Activated CD4-positive, alpha-beta T cell treated with anti-CD3 and anti-CD28 coated beads, Interleukin-2, amount 10 ng/mL, durations not matched to agents 7 days and 5 days (primary cell): ENCODE measurements around the gene VGF. TPM values are rescaled to one million over a fixed set of nuclear protein-coding genes. Genes with fewer than 3 reads are reported as not detected.
A peak's percentile ranks its signal among the peaks of the same experiment; 100 is the strongest.

Experiments
- CTCF ChIA-PET: fragments of 350-600 bp; sonication (Branson Sonifier 250); formaldehyde crosslinking; loops from one replicate; lab custom pipeline; 2021; ENCODE audit warnings: antibody characterized with exemption; lab: Charles Lee
- POLR2A ChIA-PET: fragments of 350-600 bp; sonication (Branson Sonifier 250); formaldehyde crosslinking; loops from one replicate; lab custom pipeline; 2021; ENCODE audit warnings: antibody characterized with exemption; lab: Charles Lee
- DNase-seq: peaks from one replicate; pipeline ENCODE4 v3.0.0-alpha.2; 2020
- H3K27ac Mint-ChIP-seq: one replicate; pipeline ENCODE4 v1.8.0; 2021; ENCODE audit warnings: mild to moderate bottlenecking, moderate library complexity, mixed read lengths
- H3K27me3 Mint-ChIP-seq: one replicate; pipeline ENCODE4 v1.8.0; 2021; ENCODE audit warnings: mixed read lengths
- H3K36me3 Mint-ChIP-seq: one replicate; pipeline ENCODE4 v1.8.0; 2021; ENCODE audit warnings: low read depth, mixed read lengths
- H3K4me1 Mint-ChIP-seq: one replicate; pipeline ENCODE4 v1.8.0; 2021; ENCODE audit warnings: mixed read lengths
- H3K4me3 Mint-ChIP-seq: one replicate; pipeline ENCODE4 v1.8.0; 2021; ENCODE audit warnings: mild to moderate bottlenecking, moderate library complexity, mixed read lengths
- H3K9me3 Mint-ChIP-seq: one replicate; pipeline ENCODE4 v1.8.0; 2021; ENCODE audit warnings: mixed read lengths
- total RNA-seq, 2 experiments: library from RNA; stranded (reverse); gene quantifications; one replicate each; pipeline ENCODE4 v1.2.3, GENCODE V29; 2021

The VGF gene
- total RNA-seq, 2 experiments from 2014 or later: 0.15 to 0.22 TPM

DNA sequence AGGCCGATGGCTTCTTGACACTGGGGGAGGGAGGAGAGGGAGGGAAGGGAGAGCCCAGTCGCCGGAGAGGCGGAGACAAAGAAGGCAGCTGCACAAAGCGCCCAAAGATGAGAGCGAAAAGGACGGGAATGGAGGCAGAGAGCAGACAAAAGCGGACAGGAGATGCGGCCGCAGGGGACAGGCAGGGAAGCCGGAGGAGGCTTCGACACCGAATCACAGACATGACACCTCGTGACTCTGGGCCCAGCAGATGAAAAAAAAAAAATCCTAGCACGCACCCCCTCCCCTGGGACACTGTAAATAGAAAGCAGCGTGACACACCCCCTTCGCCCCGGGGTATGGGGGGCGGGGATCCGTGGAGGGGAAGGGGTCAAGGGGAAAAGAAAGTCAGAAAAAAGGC is 13.7 kb upstream of the VGF start:
- H3K4me3 Mint-ChIP-seq: no peak overlapping the region
- CTCF ChIA-PET: interaction anchor here (0.6 kb wide), 1 partner anchor 44 kb away, joined by 3 read pairs; no protein-coding TSS in a partner anchor
- no peak for DNase-seq

DNA sequence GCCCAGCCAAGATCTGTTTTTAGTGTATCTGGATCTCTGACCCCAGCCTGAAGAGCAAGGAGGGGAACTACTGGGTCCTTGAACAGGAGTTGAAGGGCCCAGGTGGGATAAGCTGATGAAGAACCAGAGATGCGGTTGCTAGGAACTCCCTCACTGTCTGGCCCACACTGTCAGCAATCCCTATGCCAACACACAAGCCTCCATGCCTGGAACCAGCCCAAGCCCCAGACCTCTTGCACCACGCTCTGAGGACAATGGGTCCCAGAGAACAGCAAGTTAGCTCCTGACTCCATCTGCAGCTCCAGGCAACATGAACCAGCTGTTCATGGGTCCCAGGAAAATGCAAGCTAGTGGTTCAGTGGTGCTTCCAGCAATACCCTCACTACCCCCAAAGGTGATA is 12.3 kb upstream of the VGF start:
- no peaks in the 10 kb centered on the region for H3K36me3 Mint-ChIP-seq
- DNase-seq: no peak
- ChIA-PET POLR2A (no interaction called here), CTCF (interaction anchor here (0.9 to 3.1 kb wide), 2 partner anchors 20 to 34 kb away, joined by 4 to 10 read pairs; no protein-coding TSS in a partner anchor)
- H3K9me3 Mint-ChIP-seq: no peaks in the 10 kb centered on the region
- H3K4me3 Mint-ChIP-seq: no peak overlapping the region
- peaks cover 81% of the 10 kb centered on the region for H3K27me3 Mint-ChIP-seq
- H3K4me1 Mint-ChIP-seq: peaks cover 20% of the 10 kb centered on the region
- H3K27ac Mint-ChIP-seq: no peak overlapping the region

More for the DNA sequence above, 13.7 kb upstream of the VGF start:
- POLR2A ChIA-PET: no interaction called here
- Mint-ChIP-seq H3K9me3 (no peaks in the 10 kb centered on the region), H3K36me3 (no peaks in the 10 kb centered on the region), H3K27ac (peak overlapping the region; percentile 50), H3K4me1 (peaks cover 13% of the 10 kb centered on the region), H3K27me3 (peaks cover 70% of the 10 kb centered on the region)

DNA sequence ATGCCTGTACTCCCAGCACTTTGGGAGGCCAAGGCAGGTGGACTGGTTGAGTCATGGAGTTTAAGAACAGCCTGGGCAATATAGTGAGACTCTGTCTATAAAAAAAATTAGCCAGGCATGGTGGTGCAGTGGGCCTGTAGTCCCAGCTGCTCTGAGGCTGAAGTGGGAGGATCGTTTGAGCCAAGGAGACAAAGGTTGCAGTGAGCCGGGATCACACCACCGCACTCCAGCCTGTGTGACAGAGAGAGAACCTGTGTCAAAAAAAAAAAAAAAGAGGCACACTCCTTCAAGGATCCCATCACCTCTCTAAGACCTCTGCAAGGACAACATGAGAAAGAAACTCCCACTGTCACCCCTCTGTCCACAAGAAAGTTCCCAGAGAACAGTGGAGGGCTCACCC is 10.3 kb upstream of the VGF start:
- CTCF ChIA-PET: interaction anchor here (3.1 to 3.6 kb wide), 2 partner anchors 10 to 32 kb away, joined by 10 to 13 read pairs; partner anchors contain the start of gene VGF
- DNase-seq: no peak
- Mint-ChIP-seq H3K4me3 (no peak overlapping the region), H3K4me1 (peaks cover 29% of the 10 kb centered on the region), H3K27me3 (peaks cover 83% of the 10 kb centered on the region), H3K9me3 (no peaks in the 10 kb centered on the region), H3K36me3 (no peaks in the 10 kb centered on the region), H3K27ac (no peak overlapping the region)
- POLR2A ChIA-PET: no interaction called here

DNA sequence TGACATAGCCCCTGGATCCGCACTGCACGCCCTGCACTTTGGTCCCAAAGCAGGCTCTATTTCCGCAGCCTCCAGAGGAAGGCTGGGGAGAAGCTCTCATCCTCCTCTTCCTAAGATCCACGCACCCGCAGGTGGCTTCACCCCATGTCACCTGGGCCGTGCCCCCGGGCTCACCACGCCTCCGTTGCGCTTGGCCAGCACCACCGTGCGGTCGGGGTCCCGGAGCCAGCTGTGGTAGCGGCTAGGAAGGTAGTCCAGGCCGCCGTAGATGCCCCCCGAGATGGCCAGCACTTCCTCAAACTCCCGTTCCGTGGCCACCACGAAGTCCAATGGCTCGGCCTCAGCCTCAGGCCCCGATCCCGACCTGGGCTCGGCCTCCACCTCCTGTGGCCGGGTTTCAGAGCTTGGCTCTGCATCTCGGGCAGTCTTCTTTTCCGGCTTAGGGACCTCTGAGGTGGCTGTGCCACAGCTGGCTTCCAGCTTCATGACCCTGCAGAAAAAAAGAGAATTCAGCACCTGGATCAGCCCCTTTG is 9.0 kb upstream of the VGF start:
- H3K27ac Mint-ChIP-seq: no peak overlapping the region
- H3K27me3 Mint-ChIP-seq: peaks cover 90% of the 10 kb centered on the region
- peak overlapping the region; percentile 59 for H3K4me3 Mint-ChIP-seq
- H3K9me3 Mint-ChIP-seq: no peaks in the 10 kb centered on the region
- H3K36me3 Mint-ChIP-seq: no peaks in the 10 kb centered on the region
- CTCF ChIA-PET: interaction anchor here (0.6 to 3.6 kb wide), 9 partner anchors 8 to 671 kb away, joined by 3 to 15 read pairs (median 4); partner anchors contain the start of gene VGF
- POLR2A ChIA-PET: no interaction called here
- no peak for DNase-seq
- H3K4me1 Mint-ChIP-seq: peaks cover 40% of the 10 kb centered on the region

DNA sequence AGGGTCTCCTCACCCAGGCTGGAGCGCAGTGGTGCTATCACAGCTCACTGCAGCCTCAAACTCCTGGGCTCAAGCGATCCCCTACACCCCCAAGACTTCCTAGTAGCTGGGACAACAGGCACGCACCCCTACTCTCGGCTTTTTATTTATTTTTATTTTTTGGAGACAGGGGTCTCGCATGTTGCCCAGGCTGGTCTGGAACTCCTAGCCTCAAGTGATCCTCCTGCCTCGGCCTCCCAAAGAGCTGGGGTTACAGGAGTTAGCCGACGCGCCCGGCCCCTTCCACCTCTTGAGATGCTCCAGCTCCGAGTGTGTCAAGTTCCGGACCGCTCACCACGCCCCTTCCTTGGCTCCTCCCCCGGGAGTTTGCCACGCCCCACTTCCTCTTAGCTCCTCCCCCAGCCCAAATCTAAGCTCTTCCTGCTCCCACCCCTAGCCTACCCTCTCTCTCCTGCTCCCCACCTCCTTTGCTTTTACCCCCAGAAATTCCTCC is 8.4 kb upstream of the VGF start:
- Mint-ChIP-seq H3K36me3 (no peaks in the 10 kb centered on the region), H3K27ac (peak overlapping the region; percentile 9), H3K4me3 (peak overlapping the region; percentile 59), H3K9me3 (no peaks in the 10 kb centered on the region), H3K4me1 (peaks cover 41% of the 10 kb centered on the region), H3K27me3 (peaks cover 89% of the 10 kb centered on the region)
- CTCF ChIA-PET: interaction anchor here (0.6 to 3.6 kb wide), 10 partner anchors 9 to 670 kb away, joined by 3 to 15 read pairs (median 4); partner anchors contain the start of gene VGF
- POLR2A ChIA-PET: no interaction called here
- DNase-seq: peak; percentile 69

DNA sequence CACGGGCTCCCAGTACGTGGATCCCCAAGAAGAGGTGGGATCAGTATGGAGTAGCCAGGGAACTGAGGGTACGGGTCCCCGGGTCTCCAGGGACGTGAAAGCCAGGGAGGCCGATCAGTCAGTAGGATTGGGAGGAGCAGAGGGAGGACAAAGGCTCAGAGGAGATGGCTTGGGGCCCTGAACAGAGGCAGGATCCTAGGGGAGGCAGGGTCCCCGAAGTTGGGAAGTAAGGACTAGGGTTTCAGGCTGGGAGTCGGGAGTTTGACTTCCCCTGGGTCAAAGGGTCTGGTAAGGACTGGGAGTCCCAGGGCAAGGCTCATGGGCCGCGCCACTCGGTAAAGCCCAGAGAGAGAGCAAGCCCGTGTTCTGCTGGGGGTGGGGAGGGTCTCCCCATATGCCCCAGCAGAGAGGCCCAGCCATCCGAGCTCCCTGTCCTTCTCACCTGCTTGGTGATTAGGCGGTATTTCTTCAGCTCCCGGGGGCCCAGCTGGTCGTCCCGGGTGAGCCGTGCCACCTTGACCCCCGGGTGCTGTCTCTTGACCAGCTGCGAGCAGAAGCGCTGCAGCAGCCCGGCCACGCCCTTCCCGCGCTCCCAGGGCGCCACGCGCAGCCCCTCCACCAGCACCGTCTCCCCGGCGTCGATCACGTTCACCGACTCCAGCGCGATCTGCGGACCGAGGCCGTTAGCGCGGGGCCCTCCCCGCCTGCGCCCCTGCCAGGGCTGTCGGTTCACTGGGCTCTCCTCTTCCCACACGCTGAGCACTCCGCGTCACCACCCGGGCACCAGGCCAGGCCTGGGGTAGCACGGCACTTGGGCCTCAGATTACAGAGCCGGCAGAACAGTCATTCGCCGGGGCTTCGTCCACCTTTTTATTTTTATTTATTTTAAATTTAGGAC is 7.7 kb upstream of the VGF start:
- ChIA-PET CTCF (interaction anchor here (0.7 to 3.6 kb wide), 9 partner anchors 8 to 468 kb away, joined by 3 to 15 read pairs (median 3); partner anchors contain the start of genes AP1S1 and VGF), POLR2A (no interaction called here)
- Mint-ChIP-seq H3K4me3 (no peak overlapping the region), H3K36me3 (no peaks in the 10 kb centered on the region), H3K27ac (peak overlapping the region; percentile 79), H3K9me3 (no peaks in the 10 kb centered on the region), H3K27me3 (peaks cover 88% of the 10 kb centered on the region), H3K4me1 (peaks cover 44% of the 10 kb centered on the region)
- DNase-seq: no peak

DNA sequence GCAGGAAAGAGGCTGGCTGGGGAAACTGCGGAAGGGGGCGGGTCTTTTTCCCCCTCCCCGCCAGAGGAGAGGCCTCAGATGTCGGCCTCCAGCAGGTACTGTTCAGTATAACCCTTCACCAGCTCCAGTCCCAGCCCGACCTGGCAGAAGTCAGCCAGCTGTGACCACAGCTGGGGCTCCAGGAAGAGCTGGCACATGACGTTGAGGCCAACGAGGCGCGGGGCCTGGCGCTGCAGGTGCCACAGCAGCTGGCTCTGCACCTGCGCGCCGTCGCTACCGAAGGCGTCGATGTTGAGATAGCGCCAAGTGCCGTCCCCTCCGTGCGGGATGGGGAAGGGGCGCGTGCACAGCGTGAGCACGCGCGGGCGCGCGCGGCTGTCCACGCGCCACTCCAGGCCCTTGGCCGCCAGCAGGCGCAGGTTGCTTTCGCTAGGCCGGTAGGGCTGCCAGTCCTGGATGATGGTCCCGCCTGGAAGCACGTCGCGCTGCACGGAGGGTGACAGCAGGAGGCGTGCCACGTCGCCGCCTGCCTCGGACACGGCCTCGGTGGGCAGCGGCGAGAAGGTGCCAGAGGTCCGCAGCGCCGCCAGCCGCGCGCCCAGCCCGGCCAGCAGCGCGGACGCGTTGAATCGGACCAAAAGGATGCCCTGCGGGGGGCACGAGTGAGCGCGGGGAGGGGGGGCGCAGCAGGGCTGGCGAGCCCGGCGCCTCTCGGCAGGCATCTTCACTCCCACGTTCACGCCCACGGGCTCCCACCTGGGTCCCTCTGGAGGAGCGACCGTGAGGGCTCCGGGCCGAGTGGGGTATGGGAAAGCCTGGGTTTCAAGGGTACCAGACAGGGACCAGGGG is 6.9 kb upstream of the VGF start:
- H3K27ac Mint-ChIP-seq: peak overlapping the region; percentile 79
- ChIA-PET CTCF (interaction anchor here (0.6 to 3.0 kb wide), 6 partner anchors 11 to 47 kb away, joined by 3 to 23 read pairs (median 8); partner anchors contain the start of gene AP1S1), POLR2A (no interaction called here)
- H3K4me3 Mint-ChIP-seq: no peak overlapping the region
- no peaks in the 10 kb centered on the region for H3K9me3 Mint-ChIP-seq
- peaks cover 88% of the 10 kb centered on the region for H3K27me3 Mint-ChIP-seq
- peaks cover 44% of the 10 kb centered on the region for H3K4me1 Mint-ChIP-seq
- DNase-seq: no peak
- H3K36me3 Mint-ChIP-seq: no peaks in the 10 kb centered on the region

DNA sequence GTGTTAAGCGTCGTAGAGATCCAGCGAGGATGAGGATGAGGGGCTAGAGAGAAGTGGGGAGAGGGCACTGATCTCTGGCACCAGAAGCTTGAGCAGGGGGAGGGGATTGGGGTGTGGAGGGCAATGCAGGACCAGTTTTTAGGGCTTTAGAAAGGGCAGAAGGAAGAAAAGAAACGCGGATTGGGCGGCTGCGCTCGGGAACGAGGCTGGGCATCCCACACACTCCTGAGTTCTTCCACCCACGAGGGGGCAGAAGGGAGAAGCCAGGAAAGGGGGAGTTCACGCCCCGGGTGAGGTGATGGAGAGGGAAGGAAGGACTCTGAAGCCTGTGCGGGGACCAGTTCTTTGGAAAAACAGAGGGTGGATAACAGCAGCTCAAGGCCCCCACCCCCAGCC is 6.1 kb upstream of the VGF start:
- H3K4me3 Mint-ChIP-seq: peak overlapping the region; percentile 37
- no peak for DNase-seq
- ChIA-PET CTCF (interaction anchor here (0.6 to 3.0 kb wide), 5 partner anchors 11 to 48 kb away, joined by 3 to 23 read pairs (median 6); no protein-coding TSS in a partner anchor), POLR2A (no interaction called here)
- peak overlapping the region; percentile 66 for H3K27ac Mint-ChIP-seq
- H3K9me3 Mint-ChIP-seq: no peaks in the 10 kb centered on the region
- H3K27me3 Mint-ChIP-seq: peaks cover 87% of the 10 kb centered on the region
- H3K36me3 Mint-ChIP-seq: no peaks in the 10 kb centered on the region
- H3K4me1 Mint-ChIP-seq: peaks cover 48% of the 10 kb centered on the region

DNA sequence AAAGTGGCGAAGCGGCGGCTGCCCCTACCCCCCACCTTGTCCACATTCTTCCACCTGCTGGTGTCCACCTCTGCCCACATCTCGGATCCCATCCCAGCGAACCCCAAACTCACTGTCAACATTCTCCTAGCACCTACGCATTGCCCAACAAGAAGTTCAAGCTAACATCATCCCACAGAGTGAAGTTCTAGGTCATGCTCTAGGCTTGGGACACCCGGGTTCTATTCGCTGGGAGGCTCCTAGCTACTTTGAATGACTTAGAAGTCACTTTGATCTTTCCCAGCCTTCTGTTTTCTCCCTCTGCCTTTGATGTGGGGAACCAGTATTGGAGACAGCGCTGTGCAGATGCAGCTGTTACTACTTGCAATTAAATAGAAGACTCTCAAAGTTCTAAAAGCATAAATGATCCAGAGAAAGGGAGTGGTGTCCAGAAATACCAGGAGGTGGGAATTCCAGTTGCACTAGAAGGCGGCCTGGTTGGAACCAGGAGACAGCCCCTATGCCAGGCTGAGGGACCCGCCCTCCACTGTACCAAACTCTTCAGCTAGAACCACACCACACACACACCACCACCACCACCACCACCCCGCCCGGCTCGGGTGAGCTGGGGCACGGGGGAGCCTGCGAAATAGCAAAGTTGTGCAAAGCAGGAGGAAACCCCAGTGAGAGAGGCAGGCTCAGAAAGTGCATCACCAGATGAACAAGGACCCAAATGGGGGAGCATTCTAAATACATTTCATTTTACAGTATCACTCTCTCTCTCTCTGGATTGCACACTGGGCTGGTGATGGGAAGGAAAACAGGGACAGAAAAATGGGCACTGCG is 5.5 kb upstream of the VGF start:
- H3K27ac Mint-ChIP-seq: peak overlapping the region; percentile 66
- POLR2A ChIA-PET: no interaction called here
- H3K36me3 Mint-ChIP-seq: no peaks in the 10 kb centered on the region
- peak overlapping the region; percentile 37 for H3K4me3 Mint-ChIP-seq
- DNase-seq: peak; percentile 31
- peaks cover 87% of the 10 kb centered on the region for H3K27me3 Mint-ChIP-seq
- H3K4me1 Mint-ChIP-seq: peaks cover 53% of the 10 kb centered on the region
- no peaks in the 10 kb centered on the region for H3K9me3 Mint-ChIP-seq
- CTCF ChIA-PET: interaction anchor here (0.6 to 3.0 kb wide), 8 partner anchors 12 to 184 kb away, joined by 3 to 23 read pairs (median 4); no protein-coding TSS in a partner anchor

DNA sequence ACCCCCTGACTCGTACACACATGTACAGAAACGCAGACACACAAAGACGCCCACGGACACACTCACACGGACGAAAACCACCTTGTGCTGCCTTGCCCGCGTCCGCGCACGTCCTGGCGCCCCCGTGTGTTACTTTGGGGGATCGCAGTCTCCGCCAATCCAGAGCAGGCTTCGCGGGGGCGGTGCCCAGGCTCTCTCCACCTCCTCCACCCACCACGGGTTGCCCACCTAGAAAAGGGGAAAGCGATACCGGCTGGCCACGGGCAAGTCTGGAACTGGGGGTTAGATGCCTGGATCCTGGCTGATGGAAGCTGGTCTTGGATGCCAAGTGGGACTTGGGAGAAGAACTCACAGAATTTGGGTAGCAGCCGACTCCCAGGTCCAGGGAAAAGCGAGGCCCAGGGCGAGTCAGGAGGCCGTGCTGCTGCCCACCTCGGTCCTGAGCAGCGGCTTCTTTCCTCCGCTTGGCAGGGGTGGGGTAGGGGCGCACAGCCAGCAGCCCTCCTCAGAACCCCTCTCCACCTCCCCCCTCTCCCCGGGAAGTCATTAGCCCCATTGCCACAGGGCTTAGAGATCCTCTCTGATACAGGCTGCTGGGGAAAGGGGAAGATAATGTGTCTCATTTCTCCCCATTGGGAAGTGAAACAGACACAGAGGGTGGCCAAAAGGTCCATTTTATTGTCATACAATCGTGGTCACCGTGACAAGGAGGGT is 4.6 kb upstream of the VGF start:
- POLR2A ChIA-PET: no interaction called here
- CTCF ChIA-PET: interaction anchor here (0.7 to 3.0 kb wide), 6 partner anchors 12 to 104 kb away, joined by 3 to 23 read pairs (median 3); no protein-coding TSS in a partner anchor
- Mint-ChIP-seq H3K4me3 (no peak overlapping the region), H3K27ac (no peak overlapping the region), H3K9me3 (no peaks in the 10 kb centered on the region), H3K4me1 (peaks cover 61% of the 10 kb centered on the region), H3K27me3 (peaks cover 87% of the 10 kb centered on the region), H3K36me3 (peaks cover 2% of the 10 kb centered on the region)
- DNase-seq: peak; percentile 79
